ENCODE measurements around the gene ALS2.
"Not testable (repeated sequence)": the region's sequence is repeated elsewhere in the genome, so short reads cannot be mapped to it uniquely, and the experiment has no call there.

DNA sequence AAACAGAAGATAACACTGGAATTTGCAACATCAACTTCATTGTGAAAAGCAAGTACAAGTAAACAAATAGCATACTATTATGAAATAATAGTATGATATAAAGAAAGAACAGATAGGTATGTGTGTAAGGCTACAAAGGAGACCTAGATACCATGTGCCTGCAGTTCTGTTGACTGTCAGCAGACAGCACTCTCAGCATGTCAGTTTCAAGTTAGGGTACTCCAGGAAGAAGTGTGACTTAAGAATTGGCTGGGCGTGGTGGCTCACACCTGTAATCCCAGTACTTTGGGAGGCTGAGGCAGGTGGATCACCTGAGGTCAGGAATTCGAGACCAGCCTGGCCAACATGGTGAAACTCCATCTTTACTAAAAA lies 18.2 kb upstream of the ALS2 start:
- not testable (repeated sequence) for TF ChIP-seq SP1 (IDR thresholded peaks at IDR 0.05; ENCODE audit: low read depth); TCF7L2 (IDR thresholded peaks at IDR 0.05; ENCODE audit: borderline replicate concordance, extremely low read depth, insufficient read depth, insufficient read length); REST (IDR thresholded peaks at IDR 0.05; ENCODE audit: low read depth); EZH2phosphoT487 (IDR thresholded peaks at IDR 0.05; ENCODE audit: borderline replicate concordance); POLR2A (IDR thresholded peaks at IDR 0.05; ENCODE audit: borderline replicate concordance, extremely low read depth, insufficient read depth, insufficient read length); JUND (IDR thresholded peaks at IDR 0.05); ZFX (IDR thresholded peaks at IDR 0.05); POLR2AphosphoS5 (IDR thresholded peaks at IDR 0.05; ENCODE audit: low read depth, low read length); MAX (IDR thresholded peaks at IDR 0.05); YY1 (IDR thresholded peaks at IDR 0.05; ENCODE audit: extremely low read depth, insufficient replicate concordance, low read depth, low read length); ELF1 (IDR thresholded peaks at IDR 0.05; ENCODE audit: borderline replicate concordance, low read depth)
- TF ChIP-seq, protein P1, sequence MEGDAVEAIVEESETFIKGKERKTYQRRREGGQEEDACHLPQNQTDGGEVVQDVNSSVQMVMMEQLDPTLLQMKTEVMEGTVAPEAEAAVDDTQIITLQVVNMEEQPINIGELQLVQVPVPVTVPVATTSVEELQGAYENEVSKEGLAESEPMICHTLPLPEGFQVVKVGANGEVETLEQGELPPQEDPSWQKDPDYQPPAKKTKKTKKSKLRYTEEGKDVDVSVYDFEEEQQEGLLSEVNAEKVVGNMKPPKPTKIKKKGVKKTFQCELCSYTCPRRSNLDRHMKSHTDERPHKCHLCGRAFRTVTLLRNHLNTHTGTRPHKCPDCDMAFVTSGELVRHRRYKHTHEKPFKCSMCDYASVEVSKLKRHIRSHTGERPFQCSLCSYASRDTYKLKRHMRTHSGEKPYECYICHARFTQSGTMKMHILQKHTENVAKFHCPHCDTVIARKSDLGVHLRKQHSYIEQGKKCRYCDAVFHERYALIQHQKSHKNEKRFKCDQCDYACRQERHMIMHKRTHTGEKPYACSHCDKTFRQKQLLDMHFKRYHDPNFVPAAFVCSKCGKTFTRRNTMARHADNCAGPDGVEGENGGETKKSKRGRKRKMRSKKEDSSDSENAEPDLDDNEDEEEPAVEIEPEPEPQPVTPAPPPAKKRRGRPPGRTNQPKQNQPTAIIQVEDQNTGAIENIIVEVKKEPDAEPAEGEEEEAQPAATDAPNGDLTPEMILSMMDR (IDR thresholded peaks at IDR 0.05 in 2 of 3, conservative IDR thresholded peaks at IDR 0.05 in 1 of 3; ENCODE audit: borderline replicate concordance in 1 of 3, insufficient read depth in 1 of 3, low read depth in 2 of 3, low read length in 2 of 3) = peak in 2 of 3 experiments; percentile 31 to 33; a peak in 2 of 6 replicates
- TF ChIP-seq RAD21 (IDR thresholded peaks at IDR 0.05; ENCODE audit: low read depth) = peak; percentile 60
